Right kidney (tissue), 1 donor: ENCODE results near the gene PPP1R7.

Source experiments
- DNase-seq: peaks from one replicate; pipeline ENCODE4 v3.0.0-alpha.2; 2016

Gene PPP1R7

DNA sequence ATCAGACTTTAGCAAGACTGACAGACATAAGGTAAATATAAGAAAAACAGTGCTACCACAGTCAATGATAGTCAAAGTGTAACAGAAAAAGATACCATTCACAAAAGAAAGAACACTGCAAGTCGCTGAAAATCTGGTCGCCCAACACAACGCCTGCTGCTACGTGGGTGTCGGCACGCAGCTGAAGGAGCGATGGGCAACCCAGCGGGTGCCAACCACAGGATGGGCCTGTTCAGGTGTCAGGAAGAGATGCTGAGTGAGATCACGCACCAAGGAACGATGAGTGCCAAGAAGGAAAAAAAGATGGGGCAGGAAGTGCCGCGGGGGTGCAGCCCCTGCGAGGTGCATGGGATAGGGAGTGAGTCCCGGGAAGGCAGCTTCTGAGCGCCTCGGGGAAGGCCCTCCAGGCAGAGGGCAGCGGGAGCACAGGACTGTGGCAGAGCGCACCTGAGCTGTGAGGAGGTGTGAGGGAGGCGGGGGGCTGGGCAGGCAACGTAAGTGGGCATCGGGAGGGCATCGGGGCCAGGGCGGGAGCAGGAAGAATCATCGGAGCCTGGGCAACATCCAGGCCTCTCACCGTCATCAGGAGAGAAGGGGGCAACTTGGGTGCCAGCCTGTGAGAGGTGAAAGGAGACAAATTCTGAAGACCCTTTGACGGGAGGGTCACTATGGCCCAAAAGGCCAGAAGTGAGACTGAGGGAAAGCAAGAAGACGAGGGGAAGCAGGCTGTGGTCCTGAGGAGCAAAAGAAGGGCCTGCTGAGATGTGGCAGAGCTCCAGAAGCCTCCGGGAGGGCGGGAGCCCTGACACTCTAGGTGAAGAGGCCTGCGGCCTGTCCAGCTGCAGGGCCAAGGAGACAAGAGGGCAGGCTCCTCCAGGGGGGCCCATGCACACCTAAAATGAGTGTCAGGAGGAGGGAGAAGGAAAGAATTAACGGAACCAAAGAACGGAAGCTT lies 33.4 kb upstream of the PPP1R7 start:
- DNase-seq, result no peak

DNA sequence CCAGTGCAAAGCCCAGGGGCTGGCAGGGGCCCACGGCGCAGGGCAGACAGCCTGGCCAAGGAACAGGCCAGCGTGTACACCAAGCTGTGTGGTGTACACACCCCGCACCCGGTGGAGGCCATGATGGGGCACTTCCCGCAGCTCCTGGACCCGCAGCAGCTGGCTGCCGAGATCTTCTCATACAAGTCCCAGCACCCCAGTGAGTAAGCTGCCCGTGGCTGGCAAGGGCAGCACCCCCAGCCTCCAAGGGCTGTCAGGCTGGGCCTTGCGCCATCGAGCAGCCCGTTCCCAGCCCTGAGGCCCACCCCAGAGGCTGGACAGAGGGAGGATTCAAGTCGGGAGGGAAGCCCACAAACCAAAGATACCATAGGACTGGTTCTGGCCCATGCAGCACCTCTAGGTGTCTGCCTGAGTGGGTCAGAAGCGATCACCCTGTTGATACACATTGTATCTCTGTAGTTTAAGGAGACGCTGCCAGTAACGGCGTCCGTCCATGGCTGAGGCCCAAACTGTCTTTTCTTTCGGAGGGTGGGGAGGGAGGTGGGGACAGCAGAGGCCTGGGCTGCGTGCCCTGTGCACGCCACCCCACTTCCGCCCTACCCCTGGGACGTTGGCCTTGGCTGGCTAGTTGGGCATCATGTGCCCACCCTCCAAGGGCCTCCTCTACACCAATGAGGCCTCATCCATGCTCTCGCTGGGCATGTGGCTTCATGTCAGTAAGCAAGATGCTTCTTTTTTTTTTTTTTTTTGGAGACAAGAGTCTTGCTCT lies 31.3 kb upstream of the PPP1R7 start:
- DNase-seq, result no peak

DNA sequence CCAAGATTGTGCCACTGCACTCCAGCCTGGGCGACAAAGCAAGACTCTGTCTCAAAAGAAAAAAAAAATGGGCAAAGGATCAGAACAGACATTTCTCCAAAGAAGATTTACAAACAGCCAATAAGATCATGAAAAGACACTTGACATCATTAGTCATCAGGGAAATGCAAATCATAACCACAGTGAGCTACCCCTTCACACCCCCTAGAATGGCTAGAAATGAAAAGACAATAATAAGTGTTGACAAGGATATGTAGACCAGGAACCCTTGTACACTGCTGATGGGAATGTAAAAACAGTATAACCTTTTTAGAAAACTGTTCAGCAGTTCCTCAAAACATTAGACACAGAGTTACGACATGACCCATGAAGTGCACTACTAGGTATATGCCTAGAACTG lies 29.8 kb upstream of the PPP1R7 start:
- DNase-seq, result no peak

GRCh38 chr2:241121008-241121407 lies 29.3 kb upstream of the PPP1R7 start:
- no peak for DNase-seq

DNA sequence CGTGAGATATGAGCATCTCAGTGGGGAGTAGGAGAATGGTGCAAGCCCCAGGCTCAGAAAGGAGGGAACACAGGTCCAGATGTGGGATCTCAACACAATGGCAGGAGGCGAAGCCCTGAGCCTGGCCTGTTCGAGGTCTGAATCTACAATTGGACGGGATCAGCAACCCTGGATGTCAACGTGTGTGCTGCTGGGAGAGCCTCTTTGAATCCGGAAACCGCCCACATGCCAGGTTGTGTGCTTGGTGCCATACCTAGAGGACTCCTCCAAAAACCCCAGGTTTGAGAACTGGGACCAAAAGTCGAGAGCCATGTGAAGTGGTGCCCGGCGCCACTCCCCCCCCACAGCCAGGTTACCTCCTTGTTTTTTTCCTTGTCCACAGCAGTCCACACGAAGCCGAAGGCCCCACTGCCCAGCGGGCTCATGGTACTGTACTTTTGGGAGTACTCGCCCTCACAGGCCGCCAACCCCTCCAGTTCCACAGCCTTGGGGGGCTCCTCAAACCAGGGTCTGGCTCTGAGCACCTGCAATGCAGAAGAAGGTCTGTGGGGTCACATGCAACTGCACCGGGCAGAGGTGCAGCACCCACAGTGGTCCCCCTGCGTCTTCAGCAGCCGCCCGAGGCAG lies 27.8 kb upstream of the PPP1R7 start:
- DNase-seq, result no peak

DNA sequence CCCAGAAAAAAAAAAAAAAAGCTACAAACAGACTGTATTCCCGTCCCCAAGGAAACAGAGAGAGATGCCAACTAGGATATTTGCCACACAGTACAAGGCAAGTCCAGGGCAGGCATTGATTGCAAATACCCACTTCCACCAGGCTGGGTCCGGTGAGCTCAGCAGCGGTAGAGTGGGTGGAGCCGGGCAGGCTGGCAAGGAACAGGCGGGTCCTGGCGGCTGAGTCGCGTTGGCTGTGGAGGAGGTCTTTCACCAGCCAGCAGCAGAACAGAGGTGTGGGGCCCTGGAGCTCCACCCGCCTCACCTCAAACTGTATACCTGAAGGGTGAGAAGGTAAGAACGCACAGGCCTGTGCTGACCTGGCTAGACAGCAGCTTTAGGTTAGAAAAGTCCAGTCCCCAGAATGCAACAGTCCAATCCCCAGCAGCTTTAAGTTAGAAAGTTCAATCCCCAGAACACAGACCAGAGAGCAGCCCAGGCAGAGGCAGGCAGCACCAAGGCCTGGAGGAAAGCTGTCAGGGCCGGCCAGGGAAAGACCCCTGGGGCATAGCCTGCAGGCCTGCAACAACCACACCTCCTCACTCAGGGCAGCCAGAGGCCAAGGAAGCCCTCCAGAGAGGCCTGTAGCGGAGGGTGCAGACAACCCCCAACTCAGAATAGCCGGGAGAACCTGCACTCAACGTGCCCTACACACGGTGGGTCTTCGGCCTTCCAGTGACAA lies 26.3 kb upstream of the PPP1R7 start:
- DNase-seq, result no peak

- no peak for DNase-seq
These were observed 24.6 kb upstream of the PPP1R7 start for GRCh38 chr2:241125626-241126025.

DNA sequence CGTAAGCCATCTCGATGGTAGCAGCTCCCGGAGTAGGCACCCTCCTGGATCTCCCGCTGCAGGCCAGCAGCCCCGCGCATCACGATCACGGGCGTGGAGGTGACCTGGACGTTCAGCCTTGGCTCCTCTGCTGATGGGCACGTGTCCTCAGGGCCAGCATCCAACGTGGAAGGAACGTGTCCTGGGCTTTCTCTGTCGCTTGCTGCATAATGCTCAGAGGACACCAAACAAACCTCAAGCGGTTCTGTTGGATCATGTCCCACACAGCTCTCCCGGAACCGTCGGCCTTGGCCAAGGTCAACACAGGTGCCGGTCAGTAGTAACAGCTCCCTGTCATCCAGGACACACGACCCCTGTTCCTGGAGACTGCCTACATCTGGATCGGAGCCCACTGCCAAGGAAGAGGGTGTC lies 24.1 kb upstream of the PPP1R7 start:
- DNase-seq, result no peak

DNA sequence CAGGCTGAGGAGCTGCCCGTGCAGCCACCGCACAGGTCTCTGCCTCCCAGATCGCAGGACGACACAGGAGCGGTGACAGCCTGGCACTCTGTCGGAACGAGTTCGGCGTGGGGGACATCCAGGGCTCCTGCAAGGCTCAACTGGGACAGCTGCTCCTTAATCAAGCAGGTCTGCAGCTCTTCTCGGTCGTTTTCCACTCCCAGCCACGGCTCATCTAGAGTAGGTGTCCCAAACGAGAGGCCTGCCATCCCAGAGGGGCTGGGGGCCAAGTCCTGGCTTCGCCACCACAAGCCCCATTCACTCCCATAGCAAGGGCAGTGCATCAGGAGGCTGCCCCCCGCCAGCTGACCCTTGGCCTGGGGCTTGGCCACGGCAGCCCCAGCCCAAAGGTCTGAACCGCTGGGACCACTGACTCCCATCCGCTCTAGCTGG lies 23.5 kb upstream of the PPP1R7 start:
- DNase-seq, result no peak

DNA sequence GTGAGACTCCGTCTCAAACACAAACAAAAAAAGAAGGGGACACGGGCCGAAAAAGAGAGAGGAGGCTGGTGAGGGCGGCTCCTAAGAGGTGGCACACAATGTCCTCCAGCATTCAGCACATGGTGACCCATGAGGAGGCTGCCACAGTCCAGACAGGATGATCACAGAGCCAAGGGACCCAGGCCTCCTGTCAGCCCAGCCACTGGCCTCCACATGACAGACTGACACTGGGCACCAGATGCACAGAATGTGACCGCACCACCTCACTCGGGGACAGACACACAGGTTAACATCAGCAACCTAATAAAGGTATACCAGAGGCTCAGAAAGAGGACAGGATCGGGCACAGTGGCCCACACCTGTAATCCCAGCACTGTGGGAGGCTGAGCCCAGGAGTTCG lies 22.0 kb upstream of the PPP1R7 start:
- DNase-seq, result no peak

GRCh38 chr2:241129086-241129871 lies 21.0 kb upstream of the PPP1R7 start:
- DNase-seq, result no peak

- DNase-seq, result no peak
These were observed 20.0 kb upstream of the PPP1R7 start for GRCh38 chr2:241130316-241130715.

- DNase-seq, result no peak
These were observed 18.7 kb upstream of the PPP1R7 start for GRCh38 chr2:241131531-241131930.

GRCh38 chr2:241132538-241133435 lies 17.5 kb upstream of the PPP1R7 start:
- DNase-seq, result no peak

DNA sequence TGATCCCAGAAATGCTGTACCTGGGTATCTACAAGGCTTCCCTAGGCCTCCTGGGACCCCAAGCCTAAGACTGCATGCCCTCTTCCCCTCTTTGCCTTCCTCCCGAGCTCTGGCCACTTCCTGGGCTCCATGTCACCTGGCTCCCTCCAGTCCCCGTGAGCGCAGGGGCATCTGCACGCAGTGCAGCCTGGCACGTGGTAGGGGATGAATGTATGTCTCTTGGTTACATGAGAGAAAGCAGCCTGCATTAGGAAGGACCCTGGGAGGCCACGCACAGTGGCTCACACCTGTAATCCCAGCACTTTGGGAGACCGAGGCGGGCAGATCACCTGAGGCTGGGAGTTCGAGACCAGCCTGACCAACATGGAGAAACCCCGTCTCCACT lies 16.8 kb upstream of the PPP1R7 start:
- DNase-seq, result no peak

GRCh38 chr2:241134711-241135110 lies 15.6 kb upstream of the PPP1R7 start:
- DNase-seq, result no peak

GRCh38 chr2:241135737-241136136 lies 14.5 kb upstream of the PPP1R7 start:
- DNase-seq, result no peak

DNA sequence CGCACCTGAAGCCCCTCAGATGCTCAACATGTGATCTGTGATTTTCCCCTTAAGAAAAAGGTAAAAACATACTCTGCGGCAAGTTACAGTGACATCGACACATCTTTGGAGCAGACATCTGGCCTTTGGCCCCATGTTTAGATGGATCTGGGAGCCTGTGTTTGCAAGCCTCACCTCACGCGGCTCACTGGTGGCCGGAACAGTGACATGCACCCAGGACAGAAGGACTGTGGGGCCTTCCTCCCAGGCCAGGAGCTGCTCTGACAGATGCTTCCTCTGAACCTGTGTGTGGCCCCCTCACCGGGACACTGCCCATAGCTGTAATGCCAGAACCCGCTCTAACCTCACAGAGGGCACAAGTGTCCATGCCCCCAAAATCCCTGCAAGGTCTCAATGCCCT lies 14.1 kb upstream of the PPP1R7 start:
- DNase-seq, result no peak

- DNase-seq, result no peak
These were observed 13.5 kb upstream of the PPP1R7 start for GRCh38 chr2:241136661-241137260.
